Heart left ventricle (tissue), 16 donors: ENCODE data around the gene SPECC1. TPM values are rescaled to one million over a fixed set of nuclear protein-coding genes. Genes with fewer than 3 reads are reported as not detected.

Experiments used
- ATAC-seq, 4 donors: fragments of 200-7000 bp; cut with Tn5 transposase; one replicate each; pipeline ENCODE4 v1.9.1; 2020 to 2022; ENCODE audit warnings: moderate library complexity in 4 of 4, mild to moderate bottlenecking in 3 of 4, moderate number of reproducible peaks in 1 of 4
- DNase-seq, 5 donors: peaks; one replicate each; pipeline ENCODE4 v3.0.0-alpha.2; 2020
- H3K27ac ChIP-seq, 12 donors: fragments of 200-600 bp; sonication (generic) in 4 of 12; one replicate each; pipeline versions ENCODE4 v1.5.0 to v1.8.0; 2016 to 2022; ENCODE audit warnings: mild to moderate bottlenecking in 2 of 12
- H3K27me3 ChIP-seq, 9 donors: fragments of 200-600 bp; sonication (generic) in 2 of 9; one replicate each; pipeline versions ENCODE4 v1.5.1 to v1.8.0; 2016 to 2022; ENCODE audit warnings: mild to moderate bottlenecking in 3 of 9
- H3K36me3 ChIP-seq, 9 donors: fragments of 200-600 bp; sonication (generic) in 2 of 9; one replicate each; pipeline versions ENCODE4 v1.5.0 to v1.8.0; 2018 to 2022; ENCODE audit warnings: mild to moderate bottlenecking in 2 of 9
- H3K4me1 ChIP-seq, 12 donors: fragments of 200-600 bp; sonication (generic) in 4 of 12; one replicate each; pipeline versions ENCODE4 v1.5.0 to v1.8.0; 2016 to 2022; ENCODE audit warnings: mild to moderate bottlenecking in 3 of 12
- H3K4me3 ChIP-seq, 12 donors: fragments of 200-600 bp; sonication (generic) in 4 of 12; one replicate each; pipeline versions ENCODE4 v1.5.0 to v1.8.0; 2017 to 2022; ENCODE audit warnings: mild to moderate bottlenecking in 9 of 12, moderate library complexity in 4 of 12
- H3K9me3 ChIP-seq, 12 donors: fragments of 200-600 bp; sonication (generic) in 4 of 12; one replicate each; pipeline versions ENCODE4 v1.5.0 to v1.8.0; 2016 to 2022; ENCODE audit warnings: mild to moderate bottlenecking in 1 of 12
- POLR2A ChIP-seq, 2 donors: fragments of 450-650 bp; IDR thresholded peaks; one replicate each; pipeline ENCODE4 v1.6.1; 2017; ENCODE audit warnings: antibody characterized with exemption in 2 of 2, mild to moderate bottlenecking in 2 of 2, moderate library complexity in 2 of 2
- WGBS, 4 donors: extraction: QIAGEN DNeasy Blood & Tissue Kit in 2 of 4; methylation state at CpG; one replicate each; pipeline versions ENCODE4 v1.1.5 to v1.1.7; 2013 to 2018; 5-methylcytosine and 5-hydroxymethylcytosine counted together
- intact Hi-C, 10 donors: fragments of 100-400 bp; cut with DNase I; formaldehyde crosslinking; loops; one replicate each; pipeline versions ENCODE4 v1.11.1 to v1.14.2; 2022
- polyA plus RNA-seq, 2 donors: library from polyadenylated mRNA; stranded (reverse); fragments of 200-250 nt; gene quantifications; one replicate each; pipeline ENCODE4 v1.2.3, GENCODE V29; 2013
- total RNA-seq, 9 donors: library from RNA; depleted of rRNA in 2 of 9; stranded (reverse); fragments of >200 nt in 2 of 9; fragmentation: NEBNext Ultra II Directional in 3 of 9; extraction: Animal tissue kit (Norgen Biotek cat#: 25700) in 3 of 9; gene quantifications; one replicate each; pipeline versions ENCODE4 v1.1.0 to v1.2.4, GENCODE V29; 2016 to 2023
- TF ChIP-seq, protein P1 (sequence below), 12 donors: fragments of 200-600 bp; sonication (generic) in 4 of 12; IDR thresholded peaks; one replicate each; pipeline versions ENCODE4 v1.5.0 to v1.8.0; 2018 to 2022; ENCODE audit warnings: antibody characterized with exemption in 12 of 12, mild to moderate bottlenecking in 5 of 12
- donor health status: ischemic (EF 13 %, LVEDD 7.1; RV severe dilation, severe dysfunction).
- donor health status: healthy with polysubstance abuse.
- donor health status: DM: no; HTN: yes; CAD: no.
- donor health status: DM: no; HTN: no; CAD: no.
- donor health status: ischemic (EF 25% LVEDD 6.9; RV normal size, moderate dysfunction).
- donor health status: ischemic (EF 25% LVEDD 5.7; RV mildly dilated, moderate dysfunction).
- donor health status: healthy.
- donor health status: DM: yes; HTN: yes; CAD: no.
- donor health status: ischemic (EF 35%, LVEDD 5.7; RV mildly dilated, moderate dysfunction).
- donor health status: nonischemic (EF 11% LVEDD 7.7; RV severe dilation, severe dysfunction).
- donor health status: DM: yes; HTN: yes; CAD: no.
- donor health status: PGD.
- donor health status: ischemic (EF 29% LVEDD 5.4; RV normal size, mild dysfunction).
- donor health status: nonischemic (EF 23%, LVEDD 6.1; RV moderate dilation, normal function).

The SPECC1 gene
- total and polyA plus RNA-seq, 11 donors, result 3.8 to 18.4 (median 10.6) TPM

DNA sequence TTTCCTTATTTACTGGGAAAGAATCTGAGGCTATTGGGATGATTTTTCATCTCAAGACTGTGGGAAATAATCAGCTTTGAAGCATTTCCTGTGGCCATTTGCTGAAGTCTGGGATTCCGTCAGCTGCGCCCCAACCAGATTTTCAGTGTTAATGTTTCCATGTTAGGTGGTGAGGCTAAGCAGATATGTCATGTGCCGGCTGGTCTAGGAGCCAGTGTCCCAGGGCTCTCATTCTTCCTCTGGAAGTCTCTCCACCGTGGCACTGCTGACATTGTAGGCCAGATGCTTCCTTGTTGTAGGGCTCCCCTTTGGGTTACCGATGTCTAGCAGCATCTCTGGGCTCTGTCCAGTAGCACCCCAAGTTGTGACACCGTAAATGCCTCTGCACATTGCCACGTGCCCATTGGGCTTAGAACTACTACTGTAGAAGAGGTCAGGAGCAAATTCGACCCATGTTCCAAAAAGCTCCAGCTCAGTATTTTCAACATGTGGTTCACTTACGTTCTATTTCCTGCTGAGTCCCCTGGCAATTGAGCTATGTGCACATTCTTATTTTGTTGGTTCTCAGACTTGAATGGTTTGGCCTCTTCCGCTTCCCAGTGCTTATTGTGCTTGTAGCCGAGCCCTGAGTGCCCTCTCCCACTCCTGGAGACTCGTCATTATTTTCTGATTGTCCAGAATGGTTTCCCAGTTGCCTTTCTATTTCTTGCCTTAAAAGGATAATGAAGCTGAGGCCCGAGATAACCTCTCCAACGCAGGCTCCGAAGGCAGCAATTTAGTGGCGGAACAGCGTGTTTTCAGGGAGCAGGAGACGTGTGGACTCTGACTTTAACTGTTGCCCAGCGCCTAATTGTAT, 82.2 kb downstream of the SPECC1 start:
- Histone ChIP-seq H3K27ac (peak overlapping the region; percentile 76 to 100 (median 92)), H3K9me3 (no peaks in the 10 kb centered on the region), H3K4me1 (peaks cover 4 to 91% (median 61%) of the 10 kb centered on the region in 12 donors), H3K36me3 (no peaks in the 10 kb centered on the region), H3K4me3 (peak overlapping the region in 2 of 12 donors; percentile 20 to 22), H3K27me3 (no peaks in the 10 kb centered on the region)
- ATAC-seq (peak; percentile 74 to 90 (median 85)), DNase-seq (peak; percentile 58 to 83 (median 65))
- WGBS, 4 donors, result 29 to 50% (median 41%) methylated on average over 18 to 19 of the region's 19 CpGs
- intact Hi-C loops, result loop anchor here in 1 of 10 donors (5.0 kb wide), 1 partner anchor 84 kb away; the partner anchor contains the start of gene SPECC1
- TF ChIP-seq, protein P1, sequence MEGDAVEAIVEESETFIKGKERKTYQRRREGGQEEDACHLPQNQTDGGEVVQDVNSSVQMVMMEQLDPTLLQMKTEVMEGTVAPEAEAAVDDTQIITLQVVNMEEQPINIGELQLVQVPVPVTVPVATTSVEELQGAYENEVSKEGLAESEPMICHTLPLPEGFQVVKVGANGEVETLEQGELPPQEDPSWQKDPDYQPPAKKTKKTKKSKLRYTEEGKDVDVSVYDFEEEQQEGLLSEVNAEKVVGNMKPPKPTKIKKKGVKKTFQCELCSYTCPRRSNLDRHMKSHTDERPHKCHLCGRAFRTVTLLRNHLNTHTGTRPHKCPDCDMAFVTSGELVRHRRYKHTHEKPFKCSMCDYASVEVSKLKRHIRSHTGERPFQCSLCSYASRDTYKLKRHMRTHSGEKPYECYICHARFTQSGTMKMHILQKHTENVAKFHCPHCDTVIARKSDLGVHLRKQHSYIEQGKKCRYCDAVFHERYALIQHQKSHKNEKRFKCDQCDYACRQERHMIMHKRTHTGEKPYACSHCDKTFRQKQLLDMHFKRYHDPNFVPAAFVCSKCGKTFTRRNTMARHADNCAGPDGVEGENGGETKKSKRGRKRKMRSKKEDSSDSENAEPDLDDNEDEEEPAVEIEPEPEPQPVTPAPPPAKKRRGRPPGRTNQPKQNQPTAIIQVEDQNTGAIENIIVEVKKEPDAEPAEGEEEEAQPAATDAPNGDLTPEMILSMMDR (IDR thresholded peaks at IDR 0.05), result no peak
- TF ChIP-seq POLR2A (IDR thresholded peaks at IDR 0.05), result peak in 1 of 2 donors; percentile 35

- no peaks in the 10 kb centered on the region for H3K9me3 ChIP-seq
- TF ChIP-seq, protein P1 (IDR thresholded peaks at IDR 0.05), result no peak
- TF ChIP-seq POLR2A (IDR thresholded peaks at IDR 0.05), result no peak
- peak overlapping the region; percentile 76 to 100 (median 92) for H3K27ac ChIP-seq
- DNase-seq, result no peak
- peaks cover 0 to 9% (median 0%) of the 10 kb centered on the region in 9 donors for H3K36me3 ChIP-seq
- intact Hi-C loops, result loop anchor here in 1 of 10 donors (5.0 kb wide), 1 partner anchor 85 kb away; the partner anchor contains the start of gene SPECC1
- H3K27me3 ChIP-seq, result no peaks in the 10 kb centered on the region
- ATAC-seq, result no peak
- peaks cover 4 to 85% (median 52%) of the 10 kb centered on the region in 12 donors for H3K4me1 ChIP-seq
- peak overlapping the region in 1 of 12 donors; percentile 22 for H3K4me3 ChIP-seq
- 60 to 76% (median 64%) methylated on average over 6 of the region's 6 CpGs for WGBS, 4 donors
These were observed 83.2 kb downstream of the SPECC1 start for GRCh38 chr17:20092261-20092867.

DNA sequence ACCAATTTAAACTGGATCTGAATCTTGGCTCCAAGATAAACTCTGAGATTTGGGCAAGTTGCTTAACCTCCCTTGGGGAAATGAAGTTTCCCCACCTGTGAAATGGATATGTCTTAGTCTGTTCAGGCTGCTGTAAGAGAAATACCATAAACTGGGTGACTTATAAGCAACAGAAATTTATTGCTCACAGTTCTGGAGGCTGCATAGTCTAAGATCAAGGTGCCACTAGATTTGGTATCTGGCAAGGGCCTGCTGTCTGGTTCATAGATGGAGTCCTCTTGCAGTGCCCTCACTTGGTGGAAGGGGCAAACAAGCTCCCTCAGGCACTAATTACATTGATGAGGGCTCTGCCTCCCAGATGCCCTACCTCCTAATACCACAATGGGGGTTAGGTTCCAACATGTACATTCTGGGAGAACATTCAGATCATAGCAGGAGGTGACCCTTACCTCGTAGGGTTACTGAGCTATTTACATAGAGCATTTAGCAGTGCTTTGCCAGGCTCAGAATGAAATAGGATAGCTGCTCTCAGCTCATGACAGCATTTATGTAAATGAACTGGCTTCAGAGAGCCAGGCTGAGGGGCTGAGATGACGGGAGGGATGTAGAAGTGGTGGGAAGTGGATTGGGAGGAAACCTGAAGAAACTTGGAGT, 83.9 kb downstream of the SPECC1 start:
- H3K4me3 ChIP-seq, result no peak overlapping the region
- peaks cover 4 to 78% (median 49%) of the 10 kb centered on the region in 12 donors for H3K4me1 ChIP-seq
- WGBS, 4 donors, result 83 to 100% (median 95%) methylated on average over 2 of the region's 2 CpGs
- no peak for ATAC-seq
- no peak for DNase-seq
- intact Hi-C loops, result loop anchor here in 1 of 10 donors (5.0 kb wide), 1 partner anchor 86 kb away; the partner anchor contains the start of gene SPECC1
- H3K9me3 ChIP-seq, result no peaks in the 10 kb centered on the region
- peaks cover 0 to 15% (median 0%) of the 10 kb centered on the region in 9 donors for H3K36me3 ChIP-seq
- TF ChIP-seq POLR2A (IDR thresholded peaks at IDR 0.05), result no peak
- TF ChIP-seq, protein P1 (IDR thresholded peaks at IDR 0.05), result no peak
- no peaks in the 10 kb centered on the region for H3K27me3 ChIP-seq
- H3K27ac ChIP-seq, result peak overlapping the region; percentile 76 to 100 (median 92)
